ENCODE data around the gene PIF1. TPM values are rescaled to one million over a fixed set of nuclear protein-coding genes. Genes with fewer than 3 reads are reported as not detected.
A peak's percentile ranks its signal among the peaks of the same experiment; 100 is the strongest.

The PIF1 gene
- total and polyA plus RNA-seq, 2 of the 4 experiments (the other 2 are of a cell fraction) = 3.9 to 19.9 TPM

GRCh38 chr15:64767203-64767602 is 58.2 kb downstream of the PIF1 start:
- H3K14ac ChIP-seq (replicated peaks; ENCODE audit: low read depth, low read length) = no peak overlapping the region
- H2BK15ac ChIP-seq (ENCODE audit: low read depth, low read length) = no peak overlapping the region
- H3K23ac ChIP-seq (ENCODE audit: low read depth, low read length) = no peak overlapping the region
- no peak overlapping the region for H3K18ac ChIP-seq (ENCODE audit: low read depth, low read length)
- BruUV-seq (replicated peaks) = no TSS peak
- intact Hi-C loops (cut with micrococcal nuclease) = no loop called here
- no peaks in the 10 kb centered on the region for H3K27me3 ChIP-seq (ENCODE audit: control insufficient read depth, insufficient read depth, low read length)
- no peak overlapping the region for H3K4ac ChIP-seq (ENCODE audit: low read depth, low read length)
- no peak overlapping the region for H3K4me3 ChIP-seq (ENCODE audit: insufficient read depth, low read depth, low read length)
- in situ Hi-C loops (cut with MboI; ENCODE audit: low sequenced_read_pairs) = no loop called here
- no peak for DNase-seq
- H2AK9ac ChIP-seq (replicated peaks; ENCODE audit: low read depth, low read length, poor library complexity) = no peak overlapping the region
- TF ChIP-seq FOS (IDR thresholded peaks at IDR 0.05; ENCODE audit: low read depth, low read length) (no peak), RFX5 (IDR thresholded peaks at IDR 0.05; ENCODE audit: low read depth, low read length) (no peak), NFE2L2 (IDR thresholded peaks at IDR 0.05; ENCODE audit: low read depth, low read length) (no peak), USF2 (IDR thresholded peaks at IDR 0.05; ENCODE audit: low read depth, low read length) (no peak), CEBPB (IDR thresholded peaks at IDR 0.05; ENCODE audit: low read depth, low read length) (no peak), POLR2A (IDR thresholded peaks at IDR 0.05; ENCODE audit: low read depth, low read length) (no peak), MAZ (IDR thresholded peaks at IDR 0.05; ENCODE audit: borderline replicate concordance, low read depth, low read length) (no peak)
- WGBS, 2 experiments (ENCODE audit: extremely low coverage in 2 of 2, insufficient read length in 1 of 2) = 93% methylated on average over 4 of the region's 7 CpGs; no CpG with 5 or more reads in 1 of the 2 experiments
- no peak overlapping the region for H3K4me2 ChIP-seq (ENCODE audit: low read depth, low read length)
- no peak overlapping the region for H4K8ac ChIP-seq (ENCODE audit: low read depth in 2 of 2, low read length in 2 of 2)
- no peak for ATAC-seq (ENCODE audit: low read depth)
- peaks cover 3% of the 10 kb centered on the region; the same call in 1 of the 2 replicates for H3K9me1 ChIP-seq (ENCODE audit: insufficient read depth, low read length)
- no peak overlapping the region for H4K5ac ChIP-seq (ENCODE audit: low read depth, low read length)
- ChIA-PET POLR2A (ENCODE audit: unreplicated experiment) (no interaction called here), CTCF (interaction anchor here (0.5 kb wide), 1 partner anchor 255 kb away, joined by 10 read pairs; no protein-coding TSS in a partner anchor)
- no peak overlapping the region for H2BK5ac ChIP-seq (ENCODE audit: low read depth, low read length, poor library complexity, severe bottlenecking)
- no peak overlapping the region for H3K9ac ChIP-seq (ENCODE audit: low read depth, low read length)
- no peaks in the 10 kb centered on the region for H3K36me3 ChIP-seq (ENCODE audit: control insufficient read depth, insufficient read depth, low read length)
- H2BK20ac ChIP-seq (ENCODE audit: low read depth, low read length) = no peak overlapping the region
- H4K20me1 ChIP-seq (ENCODE audit: insufficient read depth, low read length) = no peaks in the 10 kb centered on the region
- no peaks in the 10 kb centered on the region; a peak in 1 of 4 replicates for H3K79me1 ChIP-seq (ENCODE audit: low read depth in 1 of 2, low read length in 2 of 2)
- H4K91ac ChIP-seq (ENCODE audit: insufficient read depth, low read depth, low read length) = no peak overlapping the region
- no peaks in the 10 kb centered on the region for H3K9me3 ChIP-seq (ENCODE audit: control insufficient read depth, insufficient read depth, low read length)
- H2AFZ ChIP-seq (replicated peaks; ENCODE audit: low read length, poor library complexity) = peak overlapping the region; percentile 41
- H3K56ac ChIP-seq (ENCODE audit: extremely low read depth, insufficient read depth, low read length) = no peak overlapping the region
- dilution Hi-C loops (cut with HindIII; ENCODE audit: low sequenced_read_pairs, unreplicated experiment) = no loop called here
- no peak overlapping the region for H3K27ac ChIP-seq (ENCODE audit: insufficient read depth, low read length)
- no peaks in the 10 kb centered on the region for H3K4me1 ChIP-seq (ENCODE audit: control insufficient read depth, insufficient read depth, low read length)
- H2AK5ac ChIP-seq (ENCODE audit: low read depth, low read length) = no peak overlapping the region; the same call in 1 of the 2 replicates
- no peak overlapping the region for H2BK120ac ChIP-seq (ENCODE audit: low read depth, low read length)

Data from IMR-90 (cell line).